Measurements from ENCODE around the gene PIP4P1. TPM values are rescaled to one million over a fixed set of nuclear protein-coding genes. Genes with fewer than 3 reads are reported as not detected.
A peak's percentile ranks its signal among the peaks of the same experiment; 100 is the strongest.

Gene PIP4P1
- total and polyA plus RNA-seq, 9 of the 15 experiments (the other 6 are each of a cell fraction or from before 2014, with no cell fraction given) = 5.3 to 20.9 (median 10.7) TPM

GRCh38 chr14:20461225-20462141 is at the start of gene PIP4P1 (continued):
- TF ChIP-seq RBM14 (IDR thresholded peaks at IDR 0.05; ENCODE audit: borderline replicate concordance, insufficient read depth, low read depth, low read length) (no peak), FOXJ2 (tag; IDR thresholded peaks at IDR 0.05) (peak; percentile 75), ZNF584 (CRISPR knock-in tag; IDR thresholded peaks at IDR 0.05; ENCODE audit: low read depth) (0 out of 2 replicates have a peak, but pooled peaks have one; percentile 45), ELF4 (CRISPR knock-in tag; IDR thresholded peaks at IDR 0.05) (no peak), BMI1 (IDR thresholded peaks at IDR 0.05; ENCODE audit: low read length) (no peak), ARNT (IDR thresholded peaks at IDR 0.05) (0 out of 4 replicates have a peak, but pooled peaks of 1 of the 2 experiments have one; percentile 29), ETV1 (tag; conservative IDR thresholded peaks at IDR 0.05; ENCODE audit: low read depth) (no peak; the same call in 1 of the 2 replicates), ZNF311 (CRISPR knock-in tag; IDR thresholded peaks at IDR 0.05) (no peak), RBM39 (optimal IDR thresholded peaks at IDR 0.05; ENCODE audit: low read depth, low read length) (no peak), RBM25 (IDR thresholded peaks at IDR 0.05; ENCODE audit: low read depth, low read length, severe bottlenecking) (peak; percentile 61), ELK1 (CRISPR knock-in tag; IDR thresholded peaks at IDR 0.05) (no peak), SAP30 (IDR thresholded peaks at IDR 0.05; ENCODE audit: borderline replicate concordance, insufficient read depth, low read depth, low read length, poor library complexity, severe bottlenecking) (no peak), SPI1 (IDR thresholded peaks at IDR 0.05; ENCODE audit: borderline replicate concordance, low read depth, low read length) (no peak), ZNF512 (tag; IDR thresholded peaks at IDR 0.05) (no peak), PKNOX1 (IDR thresholded peaks at IDR 0.05) (peak; percentile 81), ZNF239 (CRISPR knock-in tag; IDR thresholded peaks at IDR 0.05) (no peak), ARHGAP35 (IDR thresholded peaks at IDR 0.05; ENCODE audit: partially characterized antibody) (no peak), ZNF134 (CRISPR knock-in tag; conservative IDR thresholded peaks at IDR 0.05) (no peak), ZZZ3 (IDR thresholded peaks at IDR 0.05) (no peak), ZNF253 (CRISPR knock-in tag; conservative IDR thresholded peaks at IDR 0.05) (no peak), ZNF76 (CRISPR knock-in tag; IDR thresholded peaks at IDR 0.05; ENCODE audit: borderline replicate concordance) (no peak), HDAC2 (IDR thresholded peaks at IDR 0.05) (peak; percentile 57; the same call in 1 of the 2 replicates), KLF13 (tag; IDR thresholded peaks at IDR 0.05; ENCODE audit: borderline replicate concordance, low read depth) (no peak), NFE2 (IDR thresholded peaks at IDR 0.05; ENCODE audit: low read depth) (no peak), U2AF1 (optimal IDR thresholded peaks at IDR 0.05; ENCODE audit: low read depth, low read length) (no peak), ZNF445 (CRISPR knock-in tag; IDR thresholded peaks at IDR 0.05; ENCODE audit: low read depth) (no peak)
